ENCODE measurements around the gene JMJD7. TPM values are rescaled to one million over a fixed set of nuclear protein-coding genes. Genes with fewer than 3 reads are reported as not detected.

The JMJD7 gene
- total RNA-seq, 1 donor from 2014 or later, result 5.0 TPM

GRCh38 chr15:41884458-41884857, 56.6 kb downstream of the JMJD7 start:
- DNase-seq, result no peak

GRCh38 chr15:41885321-41885720, 57.4 kb downstream of the JMJD7 start:
- no peak for DNase-seq

GRCh38 chr15:41885841-41886240, 57.9 kb downstream of the JMJD7 start:
- DNase-seq, result no peak

- no peak for DNase-seq
Measured at GRCh38 chr15:41886741-41887140, 58.8 kb downstream of the JMJD7 start.

GRCh38 chr15:41887161-41887560, 59.3 kb downstream of the JMJD7 start:
- no peak for DNase-seq

Small RNAs within 50 kb of the gene (small RNA-seq; reads per million reads assigned to genes)
- gene JMJD7-PLA2G4B (ENCODE audit: low replicate concordance) (not detected), gene MIR4310 (ENCODE audit: low replicate concordance) (not detected), gene RNA5SP393 (ENCODE audit: low replicate concordance) (not detected)

Other genes starting within 250 kb of the JMJD7 start
- gene MGA, start 167.7 kb upstream of the JMJD7 start, total RNA-seq, result 48.0 TPM
- 22.6 TPM for gene MAPKBP1, start 53.6 kb upstream of the JMJD7 start, total RNA-seq
- 16.5 TPM for gene PLA2G4B, start 10.8 kb downstream of the JMJD7 start, total RNA-seq
- 1.7 TPM for gene SPTBN5, start 66.0 kb downstream of the JMJD7 start, total RNA-seq
- 19.8 TPM for gene EHD4, start 144.5 kb downstream of the JMJD7 start, total RNA-seq
- gene PLA2G4E, start 192.9 kb downstream of the JMJD7 start, total RNA-seq, result 33.8 TPM